ENCODE data around the gene PRDX5.
A peak's percentile ranks its signal among the peaks of the same experiment; 100 is the strongest.

Gene PRDX5
- 22.9 to 83.7 (median 61.8) reads per million in 9 experiments for total RNA-seq

DNA sequence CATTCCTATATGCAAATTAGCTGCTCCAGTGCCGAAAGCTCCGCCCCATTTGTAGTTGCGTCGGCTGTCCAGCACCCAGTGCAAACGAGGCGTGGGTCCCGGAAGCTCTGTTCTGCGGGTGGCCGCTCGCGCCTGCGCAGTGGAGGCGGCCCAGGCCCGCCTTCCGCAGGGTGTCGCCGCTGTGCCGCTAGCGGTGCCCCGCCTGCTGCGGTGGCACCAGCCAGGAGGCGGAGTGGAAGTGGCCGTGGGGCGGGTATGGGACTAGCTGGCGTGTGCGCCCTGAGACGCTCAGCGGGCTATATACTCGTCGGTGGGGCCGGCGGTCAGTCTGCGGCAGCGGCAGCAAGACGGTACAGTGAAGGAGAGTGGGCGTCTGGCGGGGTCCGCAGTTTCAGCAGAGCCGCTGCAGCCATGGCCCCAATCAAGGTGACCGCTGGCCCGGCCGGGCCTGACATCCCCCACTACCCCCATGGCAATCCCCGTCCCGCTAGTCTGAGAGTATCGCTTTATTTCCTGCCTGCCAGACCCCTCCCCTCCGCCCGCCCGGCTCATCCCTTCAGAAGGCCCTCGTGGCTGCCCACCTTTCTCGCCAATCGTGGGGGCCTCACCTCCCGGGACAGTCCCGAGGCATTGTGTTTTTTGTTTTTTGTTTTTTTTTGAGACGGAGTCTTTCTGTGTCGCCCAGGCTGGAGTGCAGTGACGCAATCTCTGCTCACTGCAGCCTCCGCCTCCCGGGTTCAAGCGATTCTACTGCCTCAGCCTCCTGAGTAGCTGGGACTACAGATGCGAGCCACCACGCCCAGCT, at the start of gene PRDX5:
PRDX5 (plus strand) TSS at position 161 of the 805 bp plus-strand sequence; CDS start at position 256, 95 bp downstream.
- Mint-ChIP-seq H3K4me3 (peak within 1 kb of the TSS; percentile 88 to 94), H3K9me3 (no peaks in the 10 kb centered on the region), H3K4me1 (ENCODE audit: low read depth in 2 of 2) (peaks cover 31 to 34% of the 10 kb centered on the region in 2 donors), H3K27me3 (no peaks in the 10 kb centered on the region), H3K27ac (peak within 1 kb of the TSS; percentile 98 to 99), H3K36me3 (ENCODE audit: insufficient read depth) (peaks cover 53% of the 10 kb centered on the region)
- DNase-seq (peak; percentile 90 to 95 (median 93)), ATAC-seq (replicated peaks) (peak; percentile 77)

DNA sequence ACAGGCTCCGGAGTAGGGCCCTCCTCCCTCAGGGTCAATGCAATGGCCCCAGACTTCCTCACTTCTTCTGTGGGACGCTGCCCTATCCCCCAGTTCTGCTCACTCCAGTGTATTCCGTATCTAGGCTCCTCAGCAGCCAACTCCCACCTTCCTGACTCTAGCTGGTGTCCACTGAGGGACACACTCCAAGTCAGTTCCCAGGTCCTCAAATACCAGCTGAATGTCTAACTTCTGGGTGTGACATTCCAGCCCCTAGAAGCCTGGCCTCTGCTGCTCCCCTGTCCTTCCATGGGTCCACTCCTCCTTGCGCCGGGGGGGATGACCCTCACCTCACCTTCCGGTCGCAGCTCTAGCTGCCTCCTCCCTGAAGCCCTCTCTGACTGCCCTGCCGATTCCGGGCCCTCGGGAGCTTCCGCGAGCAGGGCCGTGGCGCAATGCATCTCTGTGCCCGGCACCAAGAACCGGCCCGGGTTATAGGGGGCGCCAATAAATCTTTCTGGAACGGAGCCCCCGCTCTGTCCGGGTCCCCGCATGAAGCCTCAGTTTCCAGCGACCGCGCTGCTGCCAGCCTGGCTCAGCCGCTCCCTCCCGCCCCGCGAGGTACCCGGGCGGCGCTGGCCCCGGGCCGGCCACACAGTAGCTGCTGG, 48.9 kb upstream of the PRDX5 start:
- Mint-ChIP-seq H3K4me1 (ENCODE audit: low read depth in 2 of 2) (peaks cover 18 to 24% of the 10 kb centered on the region in 2 donors), H3K27me3 (no peaks in the 10 kb centered on the region), H3K9me3 (no peaks in the 10 kb centered on the region), H3K27ac (peak overlapping the region; percentile 96 to 98), H3K4me3 (peak overlapping the region; percentile 96 to 97), H3K36me3 (ENCODE audit: insufficient read depth) (peaks cover 37% of the 10 kb centered on the region)
- DNase-seq (peak in 1 of 3 experiments; percentile 29), ATAC-seq (replicated peaks) (no peak)

DNA sequence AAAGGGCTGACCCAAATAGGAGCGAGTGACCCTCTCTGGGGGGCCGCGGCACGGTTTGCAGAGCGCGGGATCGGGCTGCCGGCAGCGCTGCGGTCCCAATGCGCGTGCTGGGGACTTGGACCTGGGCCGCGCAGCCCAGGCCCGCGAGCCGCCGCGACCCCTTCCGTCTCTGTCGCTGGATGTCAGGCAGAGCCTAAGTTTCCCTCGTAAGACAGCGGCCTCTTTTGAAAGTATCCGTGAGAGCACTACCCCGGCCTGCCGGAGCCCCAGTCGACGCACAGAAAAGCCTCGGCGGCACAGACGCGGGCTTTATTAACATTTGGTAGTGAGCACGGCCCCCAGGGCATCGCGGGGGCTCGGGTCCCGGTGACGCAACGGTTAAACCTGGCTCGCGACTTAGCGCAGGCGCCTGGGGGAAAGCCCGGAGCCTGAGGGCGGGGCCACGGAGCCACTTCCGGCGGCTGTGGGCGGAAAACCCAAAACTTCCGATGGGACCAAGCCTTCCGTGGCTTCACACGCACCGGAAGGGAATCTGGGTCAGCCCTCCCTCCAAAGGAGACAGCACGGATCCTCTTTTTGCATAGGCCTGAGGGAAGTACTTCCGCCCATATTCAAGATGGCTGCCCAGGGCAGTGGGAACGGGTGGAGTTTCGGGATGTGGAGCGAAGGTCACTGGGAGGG, 48.2 kb upstream of the PRDX5 start:
- DNase-seq (peak; percentile 96 to 97 (median 97)), ATAC-seq (replicated peaks) (peak; percentile 75)
- H3K4me1 Mint-ChIP-seq (ENCODE audit: low read depth in 2 of 2) = peaks cover 18 to 24% of the 10 kb centered on the region in 2 donors
- no peaks in the 10 kb centered on the region for H3K27me3 Mint-ChIP-seq
- peak overlapping the region; percentile 96 to 97 for H3K4me3 Mint-ChIP-seq
- H3K27ac Mint-ChIP-seq = peak overlapping the region; percentile 96 to 98
- H3K9me3 Mint-ChIP-seq = no peaks in the 10 kb centered on the region
- peaks cover 37% of the 10 kb centered on the region for H3K36me3 Mint-ChIP-seq (ENCODE audit: insufficient read depth)

DNA sequence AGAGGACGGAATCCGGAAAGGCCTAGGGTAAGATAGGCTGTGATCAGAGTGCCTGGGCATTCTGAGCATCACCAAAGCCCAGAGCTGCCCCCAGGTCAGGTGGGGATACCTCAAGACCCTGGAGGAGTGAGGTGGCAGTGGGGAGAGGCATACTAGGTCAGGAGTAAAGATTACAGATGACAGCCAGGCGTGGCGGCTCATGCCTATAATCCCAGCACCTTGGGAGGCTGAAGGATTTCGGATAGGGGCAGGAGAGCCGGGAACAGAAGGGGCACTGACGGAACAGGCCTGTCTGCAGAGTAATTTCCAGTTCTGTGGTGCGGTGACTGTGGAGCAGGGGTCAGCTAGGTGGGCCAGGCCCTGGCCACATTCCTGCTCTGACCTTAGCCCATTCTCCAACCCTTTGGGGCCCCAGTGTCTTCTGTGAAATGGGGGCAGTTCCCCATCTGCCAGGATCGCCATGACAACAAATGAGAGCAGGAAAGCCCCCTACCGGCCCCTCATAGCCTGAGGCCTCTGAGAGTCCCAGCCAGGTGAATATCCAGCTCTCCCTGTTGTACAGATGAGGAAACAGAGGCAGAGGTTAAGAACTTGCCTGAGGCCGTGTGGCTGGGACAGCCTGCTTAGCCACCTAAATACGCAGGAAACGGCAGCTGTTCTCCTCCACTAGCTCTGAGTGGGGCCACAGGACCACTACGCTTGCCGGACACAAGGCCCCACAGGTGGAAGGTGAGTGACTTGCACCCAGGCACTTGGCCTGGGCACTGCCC, 42.7 kb upstream of the PRDX5 start:
- DNase-seq (no peak), ATAC-seq (replicated peaks) (no peak)
- Mint-ChIP-seq H3K9me3 (no peaks in the 10 kb centered on the region), H3K27ac (no peak overlapping the region), H3K4me3 (no peak overlapping the region), H3K4me1 (ENCODE audit: low read depth in 2 of 2) (peaks cover 2 to 7% of the 10 kb centered on the region in 2 donors), H3K27me3 (no peaks in the 10 kb centered on the region), H3K36me3 (ENCODE audit: insufficient read depth) (peaks cover 50% of the 10 kb centered on the region)

DNA sequence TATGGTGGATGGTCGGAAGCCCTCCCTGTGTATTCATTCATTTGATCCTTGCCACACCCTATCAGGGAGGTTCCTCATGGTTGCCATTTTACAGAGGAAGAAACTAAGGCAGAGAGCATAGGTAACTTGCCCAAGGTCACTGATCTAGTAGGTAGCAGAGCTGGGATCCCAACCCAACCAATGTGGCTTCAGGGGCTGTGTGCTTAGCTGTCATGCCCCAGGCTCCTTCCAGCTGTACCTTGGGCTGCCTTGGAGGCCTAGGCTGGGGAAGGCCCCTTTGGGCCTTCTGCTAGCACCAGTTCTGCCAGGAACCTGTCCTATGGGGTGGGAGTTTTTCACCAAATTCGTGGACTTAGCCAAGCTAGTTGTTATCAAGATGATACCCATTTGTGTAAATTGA, 42.1 kb upstream of the PRDX5 start:
- no peak overlapping the region for H3K27ac Mint-ChIP-seq
- no peaks in the 10 kb centered on the region for H3K9me3 Mint-ChIP-seq
- no peak overlapping the region for H3K4me3 Mint-ChIP-seq
- peaks cover 46% of the 10 kb centered on the region for H3K36me3 Mint-ChIP-seq (ENCODE audit: insufficient read depth)
- ATAC-seq (replicated peaks) (no peak), DNase-seq (no peak)
- no peaks in the 10 kb centered on the region for H3K27me3 Mint-ChIP-seq
- peaks cover 0 to 5% of the 10 kb centered on the region in 2 donors for H3K4me1 Mint-ChIP-seq (ENCODE audit: low read depth in 2 of 2)

DNA sequence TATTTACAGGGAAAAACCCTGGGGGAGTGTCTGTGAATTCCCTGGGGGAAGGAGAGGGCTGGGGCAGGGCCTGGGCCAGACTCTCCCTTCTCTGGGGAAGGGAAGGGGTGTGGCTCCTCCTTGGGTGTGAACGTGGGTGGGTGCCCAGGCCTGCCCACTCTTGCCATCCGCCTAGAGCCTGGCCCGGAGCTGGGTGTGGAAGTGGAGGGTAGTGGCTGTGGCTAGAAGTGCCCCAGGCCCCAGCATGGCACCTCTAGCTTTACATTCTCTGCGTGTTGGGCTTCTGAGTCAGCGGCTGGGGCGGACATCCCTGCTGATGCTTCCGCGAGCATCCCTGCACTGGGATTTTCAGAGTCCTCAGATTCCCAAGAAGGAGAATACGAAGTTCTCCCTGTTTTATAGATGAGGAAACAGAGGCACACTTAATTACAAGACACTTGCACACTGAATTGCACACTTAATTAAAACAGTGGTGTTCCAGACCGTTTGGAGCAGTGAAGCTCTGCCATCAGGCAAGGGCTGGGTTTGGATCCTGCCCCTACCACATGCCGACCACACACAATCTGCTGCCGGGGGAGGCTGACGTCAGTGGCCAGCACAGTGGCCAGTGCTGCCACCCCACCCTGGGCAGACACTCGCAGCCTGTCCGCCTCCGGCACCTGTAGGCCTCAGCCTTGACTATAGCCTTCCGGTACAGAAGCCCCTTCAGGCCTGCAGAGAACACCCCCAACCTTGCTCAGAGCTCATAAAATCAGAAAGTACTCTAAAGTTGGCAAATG, 41.1 kb upstream of the PRDX5 start:
- DNase-seq (no peak), ATAC-seq (replicated peaks) (no peak)
- Mint-ChIP-seq H3K36me3 (ENCODE audit: insufficient read depth) (peaks cover 39% of the 10 kb centered on the region), H3K27ac (peak overlapping the region in 1 of 2 donors; percentile 60), H3K4me3 (no peak overlapping the region), H3K4me1 (ENCODE audit: low read depth in 2 of 2) (peaks cover 0 to 5% of the 10 kb centered on the region in 2 donors), H3K27me3 (no peaks in the 10 kb centered on the region), H3K9me3 (no peaks in the 10 kb centered on the region)

DNA sequence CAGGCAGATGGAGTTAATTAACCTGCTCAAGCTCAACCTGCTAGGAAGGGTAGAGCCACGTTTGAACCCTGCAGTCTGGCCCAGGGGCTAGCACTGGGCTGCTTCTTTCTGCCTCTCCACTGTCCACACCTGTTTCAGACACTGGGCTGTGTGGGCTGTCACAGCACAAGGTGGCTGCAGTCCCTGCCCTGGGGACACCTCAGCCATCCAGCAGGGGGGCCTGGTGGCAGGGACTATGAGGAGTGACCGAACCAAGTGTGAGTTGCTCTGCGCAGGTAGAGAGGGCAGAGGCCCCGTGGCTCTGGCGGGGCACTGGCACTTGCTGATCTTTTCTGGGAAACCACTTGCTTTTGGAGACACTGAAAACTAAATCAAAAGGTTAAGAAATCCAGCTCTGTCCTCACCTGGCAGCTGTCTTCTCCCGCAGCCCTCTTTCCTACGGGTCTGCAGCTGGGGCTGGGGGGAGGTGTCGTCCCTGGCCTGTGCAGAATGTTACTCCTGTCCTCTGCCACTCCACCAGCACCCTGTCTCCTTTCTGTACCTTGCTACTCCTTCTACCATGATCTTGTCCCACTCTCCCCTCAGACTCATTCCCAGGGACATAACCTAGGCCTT, 39.2 kb upstream of the PRDX5 start:
- DNase-seq (no peak), ATAC-seq (replicated peaks) (no peak)
- Mint-ChIP-seq H3K27ac (no peak overlapping the region), H3K4me3 (no peak overlapping the region), H3K27me3 (no peaks in the 10 kb centered on the region), H3K36me3 (ENCODE audit: insufficient read depth) (peaks cover 35% of the 10 kb centered on the region), H3K9me3 (no peaks in the 10 kb centered on the region), H3K4me1 (ENCODE audit: low read depth in 2 of 2) (peaks cover 0 to 8% of the 10 kb centered on the region in 2 donors)

DNA sequence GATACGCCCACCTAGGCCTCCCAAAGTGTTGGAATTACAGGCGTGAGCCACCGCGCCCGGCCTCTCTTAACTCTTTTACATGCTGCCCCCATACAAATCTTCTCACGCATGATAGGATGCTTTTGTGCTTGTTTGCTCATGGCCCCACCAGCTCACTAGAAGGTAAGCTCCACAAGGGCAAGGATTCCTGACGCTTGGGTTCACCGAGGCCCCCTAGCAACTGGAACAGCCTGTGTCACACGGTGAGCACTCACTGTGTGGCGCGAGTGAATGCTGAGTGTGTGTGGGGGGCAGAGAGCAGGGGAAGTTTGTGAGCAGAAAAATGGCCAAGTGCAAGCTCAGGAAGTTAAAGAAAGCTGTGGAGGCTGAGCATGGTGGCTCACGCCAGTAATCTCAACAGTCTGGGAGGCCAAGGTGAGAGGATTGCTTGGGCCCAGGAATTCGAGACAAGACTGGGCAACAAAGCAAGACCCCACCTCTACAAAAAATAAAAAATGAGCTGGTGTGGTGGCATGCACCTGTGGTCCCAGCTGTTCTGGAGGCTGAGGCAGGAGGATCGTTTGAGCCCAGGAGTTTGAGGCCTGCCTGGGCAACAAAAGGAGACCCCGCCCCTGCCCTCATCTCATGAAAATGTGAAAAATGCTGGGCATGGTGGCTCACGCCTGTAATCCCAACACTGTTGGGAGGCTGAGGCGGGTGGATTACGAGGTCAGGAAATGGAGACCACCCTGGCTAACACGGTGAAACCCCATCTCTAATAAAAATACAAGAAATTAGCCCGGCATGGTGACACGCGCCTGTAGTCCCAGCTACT, 35.8 kb upstream of the PRDX5 start:
- peaks cover 14 to 22% of the 10 kb centered on the region in 2 donors for H3K4me1 Mint-ChIP-seq (ENCODE audit: low read depth in 2 of 2)

DNA sequence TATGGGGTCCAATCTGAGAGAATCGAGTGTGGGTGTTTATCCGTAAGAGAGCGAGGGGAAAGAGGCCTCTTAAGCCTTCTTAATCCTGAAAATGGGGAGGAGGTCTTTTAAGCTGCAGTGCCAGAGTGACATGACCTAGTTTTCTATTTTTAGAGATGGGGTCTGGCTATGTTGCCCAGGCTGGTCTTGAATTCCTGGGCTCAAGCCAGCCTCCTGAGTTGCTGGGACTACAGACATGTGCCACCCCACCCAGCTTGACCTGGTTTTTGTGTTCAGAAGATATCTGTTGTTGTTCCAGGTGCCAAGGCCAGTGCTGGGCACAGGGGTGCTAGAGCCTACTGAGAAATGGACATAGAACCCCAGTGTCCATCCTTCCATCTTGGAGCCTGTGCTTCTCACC, 34.8 kb upstream of the PRDX5 start:
- H3K27ac Mint-ChIP-seq = peak overlapping the region; percentile 97 to 99
- H3K9me3 Mint-ChIP-seq = no peaks in the 10 kb centered on the region
- H3K27me3 Mint-ChIP-seq = no peaks in the 10 kb centered on the region
- peaks cover 14 to 22% of the 10 kb centered on the region in 2 donors for H3K4me1 Mint-ChIP-seq (ENCODE audit: low read depth in 2 of 2)
- ATAC-seq (replicated peaks) = no peak
- no peak for DNase-seq
- H3K36me3 Mint-ChIP-seq (ENCODE audit: insufficient read depth) = peaks cover 46% of the 10 kb centered on the region
- peak overlapping the region; percentile 88 to 90 for H3K4me3 Mint-ChIP-seq

More for the DNA sequence above, 35.8 kb upstream of the PRDX5 start:
- H3K4me3 Mint-ChIP-seq = no peak overlapping the region
- H3K9me3 Mint-ChIP-seq = no peaks in the 10 kb centered on the region
- no peak for ATAC-seq (replicated peaks)
- H3K27ac Mint-ChIP-seq = peak overlapping the region in 1 of 2 donors; percentile 99
- H3K27me3 Mint-ChIP-seq = no peaks in the 10 kb centered on the region
- H3K36me3 Mint-ChIP-seq (ENCODE audit: insufficient read depth) = peaks cover 49% of the 10 kb centered on the region
- DNase-seq = no peak

DNA sequence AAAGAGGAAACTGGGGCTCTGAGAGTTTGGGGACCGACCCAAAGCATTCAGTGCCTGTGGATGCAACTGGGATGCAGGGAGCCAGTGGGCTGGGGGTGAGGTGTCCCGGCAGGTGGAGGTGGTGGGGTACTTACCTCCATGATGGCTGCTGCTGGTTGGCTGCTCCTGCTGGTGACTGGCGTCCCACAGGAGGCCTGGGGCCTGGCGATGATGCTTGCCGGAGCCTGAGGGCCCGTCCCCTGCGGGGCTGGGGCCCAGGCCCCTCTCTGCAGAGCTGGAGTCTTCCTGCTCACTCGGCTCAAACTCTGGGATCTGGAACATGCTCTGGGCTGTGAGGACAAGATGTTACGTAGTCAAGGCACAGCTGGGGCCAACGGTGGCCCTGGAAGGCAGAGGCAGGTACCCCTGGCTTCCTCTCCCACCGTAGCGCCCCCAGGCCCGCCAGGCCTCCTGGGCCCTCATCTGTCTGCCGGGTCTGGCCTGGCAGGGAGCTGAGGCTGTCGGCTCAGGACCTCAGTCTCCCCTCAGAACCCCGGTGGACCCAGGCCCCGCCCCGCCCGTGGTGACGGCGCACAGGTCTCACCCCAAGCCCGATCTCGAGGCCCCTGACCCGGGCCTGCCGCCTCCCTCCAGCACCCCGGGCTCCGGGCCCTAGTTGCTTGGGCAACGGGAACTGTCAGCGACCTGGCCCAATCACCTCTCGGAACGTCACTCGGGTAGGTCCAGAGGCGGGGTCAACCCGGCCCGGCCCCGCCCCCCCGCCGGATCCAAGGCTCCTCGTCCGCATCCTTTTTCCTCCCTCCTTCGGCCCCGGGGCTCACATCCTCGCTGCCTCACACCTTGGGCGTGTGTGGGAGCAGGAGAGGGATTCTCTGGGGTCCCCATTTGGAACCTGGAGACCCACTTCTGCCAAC, 33.6 kb upstream of the PRDX5 start, which contains the start of gene BAD:
BAD (minus strand) TSS at position 618 of the 914 bp plus-strand sequence; CDS start at position 321, 297 bp downstream.
- Mint-ChIP-seq H3K4me1 (ENCODE audit: low read depth in 2 of 2) (peaks cover 14 to 22% of the 10 kb centered on the region in 2 donors), H3K9me3 (no peaks in the 10 kb centered on the region), H3K4me3 (peak within 1 kb of the TSS; percentile 88 to 90), H3K27me3 (no peaks in the 10 kb centered on the region), H3K36me3 (ENCODE audit: insufficient read depth) (peaks cover 48% of the 10 kb centered on the region), H3K27ac (peak within 1 kb of the TSS; percentile 97 to 99)
- DNase-seq (peak; percentile 86 to 88 (median 87)), ATAC-seq (replicated peaks) (peak; percentile 78)
